Epithelial cell of proximal tubule (primary cell): ENCODE data around the gene CDK8. TPM values are rescaled to one million over a fixed set of nuclear protein-coding genes. Genes with fewer than 3 reads are reported as not detected.

Experiments
- DNase-seq: peaks from one replicate; pipeline ENCODE4 v3.0.0-alpha.2; 2011; ENCODE audit warnings: low read depth
- H3K4me3 ChIP-seq: 2 replicates; pipeline ENCODE4 v1.5.1; 2011; ENCODE audit warnings: low read depth, mild to moderate bottlenecking, low read length
- CTCF ChIP-seq: conservative IDR thresholded peaks from 2 replicates; pipeline ENCODE4 v1.5.1; 2012; ENCODE audit warnings: low read depth, mild to moderate bottlenecking, low read length
- total RNA-seq: library from RNA; depleted of rRNA; stranded (reverse); fragments of >200 nt; gene quantifications from 2 replicates; pipeline ENCODE4 v1.2.3, GENCODE V29; 2015

The CDK8 gene
- total RNA-seq, 1 donor from 2014 or later: 15.3 TPM

GRCh38 chr13:26412936-26413716 lies 159.2 kb downstream of the CDK8 start:
- no peak overlapping the region for H3K4me3 ChIP-seq
- no peak for DNase-seq
- TF ChIP-seq CTCF: no peak

- TF ChIP-seq CTCF: no peak
- no peak overlapping the region for H3K4me3 ChIP-seq
- DNase-seq: no peak
These were observed 166.5 kb downstream of the CDK8 start for GRCh38 chr13:26420282-26420960.

GRCh38 chr13:26422036-26422435 lies 168.1 kb downstream of the CDK8 start:
- TF ChIP-seq CTCF: no peak
- no peak overlapping the region for H3K4me3 ChIP-seq
- DNase-seq: no peak

- no peak for TF ChIP-seq CTCF
- no peak for DNase-seq
These were observed 169.7 kb downstream of the CDK8 start for GRCh38 chr13:26423629-26424028.

GRCh38 chr13:26424181-26424580 lies 170.3 kb downstream of the CDK8 start:
- no peak for TF ChIP-seq CTCF
- no peak for DNase-seq
- no peak overlapping the region for H3K4me3 ChIP-seq

More at GRCh38 chr13:26423629-26424028, 169.7 kb downstream of the CDK8 start:
- H3K4me3 ChIP-seq: no peak overlapping the region

GRCh38 chr13:26425443-26426358 lies 171.8 kb downstream of the CDK8 start:
- no peak for TF ChIP-seq CTCF
- no peak overlapping the region for H3K4me3 ChIP-seq
- DNase-seq: no peak
